Neural progenitor cell (in vitro differentiated cells): ENCODE data around the gene SIPA1L3. TPM values are rescaled to one million over a fixed set of nuclear protein-coding genes. Genes with fewer than 3 reads are reported as not detected.

Experiments
- DNase-seq: peaks from one replicate; pipeline ENCODE4 v3.0.0-alpha.2; 2016; ENCODE audit warnings: low spot score
- H2AFZ ChIP-seq: fragments of 200-600 bp; sonication (generic); replicated peaks from 2 replicates; pipeline ENCODE4 v1.6.1; 2016; ENCODE audit warnings: antibody characterized with exemption
- H3F3A ChIP-seq: fragments of 200-600 bp; sonication (generic); 2 replicates; pipeline ENCODE4 v1.6.1; 2016; ENCODE audit warnings: antibody characterized with exemption, low read depth
- H3K27ac ChIP-seq: fragments of 200-600 bp; sonication (generic); 2 replicates; pipeline ENCODE4 v1.5.1; 2016; ENCODE audit warnings: mild to moderate bottlenecking
- H3K27me3 ChIP-seq: fragments of 200-600 bp; sonication (generic); 2 replicates; pipeline ENCODE4 v1.6.1; 2016; ENCODE audit warnings: mild to moderate bottlenecking, moderate library complexity
- H3K36me3 ChIP-seq: fragments of 200-600 bp; sonication (generic); 2 replicates; pipeline ENCODE4 v1.5.1; 2016
- H3K4me1 ChIP-seq: fragments of 200-600 bp; sonication (generic); 2 replicates; pipeline ENCODE4 v1.6.1; 2016; ENCODE audit warnings: mixed run types
- H3K4me2 ChIP-seq: fragments of 200-600 bp; sonication (generic); 2 replicates; pipeline ENCODE4 v1.6.1; 2016
- H3K4me3 ChIP-seq: fragments of 200-600 bp; sonication (generic); 2 replicates; pipeline ENCODE4 v1.5.1; 2016
- H3K79me2 ChIP-seq: fragments of 200-600 bp; sonication (generic); 2 replicates; pipeline ENCODE4 v1.6.1; 2016; ENCODE audit warnings: low read depth
- H3K9ac ChIP-seq: fragments of 200-600 bp; sonication (generic); 2 replicates; pipeline ENCODE4 v1.6.1; 2016
- H3K9me3 ChIP-seq: fragments of 200-600 bp; sonication (generic); 2 replicates; pipeline ENCODE4 v1.5.1; 2016; ENCODE audit warnings: low read depth
- H4K20me1 ChIP-seq: fragments of 200-600 bp; sonication (generic); 2 replicates; pipeline ENCODE4 v1.6.1; 2016; ENCODE audit warnings: low read depth
- H3K27ac Mint-ChIP-seq: 3 replicates; pipeline ENCODE4 v1.8.0; 2021; ENCODE audit warnings: mixed read lengths
- H3K27me3 Mint-ChIP-seq: 2 replicates; pipeline ENCODE4 v1.8.0; 2022; ENCODE audit warnings: low read depth, mild to moderate bottlenecking, inconsistent platforms, moderate library complexity, mixed read lengths; ENCODE audit not compliant: insufficient read depth
- H3K36me3 Mint-ChIP-seq: 3 replicates; pipeline ENCODE4 v1.8.0; 2021; ENCODE audit warnings: mixed read lengths
- H3K4me1 Mint-ChIP-seq: 3 replicates; pipeline ENCODE4 v1.8.0; 2021; ENCODE audit warnings: mixed read lengths
- H3K4me3 Mint-ChIP-seq: 3 replicates; pipeline ENCODE4 v1.8.0; 2021; ENCODE audit warnings: mild to moderate bottlenecking, moderate library complexity, mixed read lengths
- H3K9me3 Mint-ChIP-seq: 3 replicates; pipeline ENCODE4 v1.8.0; 2020; ENCODE audit warnings: mixed read lengths
- CTCF ChIP-seq: fragments of 200-600 bp; sonication (generic); IDR thresholded peaks from 2 replicates; pipeline ENCODE4 v1.5.1; 2017; ENCODE audit warnings: antibody characterized with exemption, mild to moderate bottlenecking
- EZH2 ChIP-seq: fragments of 200-600 bp; sonication (generic); IDR thresholded peaks from 2 replicates; pipeline ENCODE4 v1.6.1; 2017; ENCODE audit warnings: antibody characterized with exemption, mild to moderate bottlenecking, moderate library complexity
- EZH2phosphoT487 ChIP-seq: fragments of 200-600 bp; sonication (generic); IDR thresholded peaks from 2 replicates; pipeline ENCODE4 v1.6.1; 2017; ENCODE audit warnings: antibody characterized with exemption
- total RNA-seq: library from RNA; depleted of rRNA; stranded (reverse); fragments of >200 nt; gene quantifications from 2 replicates; pipeline ENCODE4 v1.2.3, GENCODE V29; 2015; ENCODE audit warnings: low replicate concordance

The SIPA1L3 gene
- total RNA-seq, 1 donor from 2014 or later = 19.2 TPM

GRCh38 chr19:37886571-37886970, 20.4 kb upstream of the SIPA1L3 start:
- peaks cover 26% of the 10 kb centered on the region for H3K27me3 ChIP-seq
- no peak for TF ChIP-seq EZH2phosphoT487
- TF ChIP-seq CTCF = no peak
- TF ChIP-seq EZH2 = no peak
- peaks cover 4% of the 10 kb centered on the region for H3K27me3 Mint-ChIP-seq
- no peaks in the 10 kb centered on the region for H3F3A ChIP-seq
- peaks cover 10% of the 10 kb centered on the region for H3K9me3 Mint-ChIP-seq
- H3K27ac Mint-ChIP-seq = no peak overlapping the region
- H3K79me2 ChIP-seq = no peaks in the 10 kb centered on the region
- H4K20me1 ChIP-seq = no peaks in the 10 kb centered on the region
- no peaks in the 10 kb centered on the region for H3K9me3 ChIP-seq
- H3K36me3 ChIP-seq = no peaks in the 10 kb centered on the region
- no peak overlapping the region for H3K27ac ChIP-seq
- no peaks in the 10 kb centered on the region for H3K36me3 Mint-ChIP-seq
- H3K9ac ChIP-seq = no peak overlapping the region
- no peak for DNase-seq
- H3K4me3 ChIP-seq = no peak overlapping the region
- no peaks in the 10 kb centered on the region for H3K4me1 Mint-ChIP-seq
- no peak overlapping the region for H3K4me3 Mint-ChIP-seq
- no peaks in the 10 kb centered on the region for H3K4me1 ChIP-seq
- no peak overlapping the region for H3K4me2 ChIP-seq
- no peak overlapping the region for H2AFZ ChIP-seq

- Histone ChIP-seq H3K36me3 (no peaks in the 10 kb centered on the region), H3K4me3 (no peak overlapping the region), H3K27me3 (peaks cover 5% of the 10 kb centered on the region), H3K4me2 (no peak overlapping the region), H3F3A (no peaks in the 10 kb centered on the region), H2AFZ (no peak overlapping the region), H3K9ac (no peak overlapping the region), H3K4me1 (no peaks in the 10 kb centered on the region), H4K20me1 (no peaks in the 10 kb centered on the region), H3K27ac (no peak overlapping the region), H3K9me3 (no peaks in the 10 kb centered on the region), H3K79me2 (no peaks in the 10 kb centered on the region)
- peaks cover 9% of the 10 kb centered on the region for H3K27me3 Mint-ChIP-seq
- no peaks in the 10 kb centered on the region for H3K4me1 Mint-ChIP-seq
- H3K36me3 Mint-ChIP-seq = no peaks in the 10 kb centered on the region
- peaks cover 5% of the 10 kb centered on the region for H3K9me3 Mint-ChIP-seq
- TF ChIP-seq EZH2 = no peak
- no peak for TF ChIP-seq EZH2phosphoT487
- TF ChIP-seq CTCF = no peak
- H3K4me3 Mint-ChIP-seq = no peak overlapping the region
- H3K27ac Mint-ChIP-seq = no peak overlapping the region
- DNase-seq = no peak
These were observed 13.0 kb upstream of the SIPA1L3 start for GRCh38 chr19:37893845-37894575.

GRCh38 chr19:37896180-37896579, 10.8 kb upstream of the SIPA1L3 start:
- TF ChIP-seq EZH2 (no peak), EZH2phosphoT487 (no peak), CTCF (no peak)
- Histone ChIP-seq H4K20me1 (no peaks in the 10 kb centered on the region), H3K27ac (no peak overlapping the region), H3K4me3 (no peak overlapping the region), H3K36me3 (no peaks in the 10 kb centered on the region), H3K79me2 (no peaks in the 10 kb centered on the region), H2AFZ (no peak overlapping the region), H3K9me3 (no peaks in the 10 kb centered on the region), H3K4me1 (no peaks in the 10 kb centered on the region), H3F3A (no peaks in the 10 kb centered on the region), H3K9ac (no peak overlapping the region), H3K4me2 (no peak overlapping the region), H3K27me3 (no peaks in the 10 kb centered on the region)
- H3K9me3 Mint-ChIP-seq = peaks cover 5% of the 10 kb centered on the region
- no peaks in the 10 kb centered on the region for H3K4me1 Mint-ChIP-seq
- no peak overlapping the region for H3K4me3 Mint-ChIP-seq
- no peak for DNase-seq
- no peak overlapping the region for H3K27ac Mint-ChIP-seq
- no peaks in the 10 kb centered on the region for H3K36me3 Mint-ChIP-seq
- peaks cover 10% of the 10 kb centered on the region for H3K27me3 Mint-ChIP-seq
